Testis (tissue), 3 donors: ENCODE results near the gene RNF220. TPM values are rescaled to one million over a fixed set of nuclear protein-coding genes. Genes with fewer than 3 reads are reported as not detected.

Experiments used
- DNase-seq: peaks from one replicate; pipeline ENCODE4 v3.0.0-alpha.2; 2019
- H3K27ac ChIP-seq, 2 donors: fragments of 200-600 bp; sonication (generic); one replicate each; pipeline ENCODE4 v1.5.1; 2019
- H3K27me3 ChIP-seq: fragments of 200-600 bp; sonication (generic); one replicate; pipeline ENCODE4 v1.5.1; 2019
- H3K36me3 ChIP-seq: fragments of 200-600 bp; sonication (generic); one replicate; pipeline ENCODE4 v1.5.1; 2017; ENCODE audit warnings: low read depth; ENCODE audit errors: missing control alignments
- H3K4me1 ChIP-seq: fragments of 200-600 bp; sonication (generic); one replicate; pipeline ENCODE4 v1.5.1; 2019
- H3K4me3 ChIP-seq, 2 donors: fragments of 200-600 bp; sonication (generic); one replicate each; pipeline ENCODE4 v1.5.1; 2017 to 2019
- H3K9me3 ChIP-seq: fragments of 200-600 bp; sonication (generic); one replicate; pipeline ENCODE4 v1.5.1; 2017
- POLR2A ChIP-seq: fragments of 450-650 bp; IDR thresholded peaks from one replicate; pipeline ENCODE4 v1.6.1; 2017; ENCODE audit warnings: antibody characterized with exemption, mild to moderate bottlenecking, moderate library complexity
- WGBS, 2 donors: methylation state at CpG; one replicate each; pipeline ENCODE4 v1.1.5; 2018; 5-methylcytosine and 5-hydroxymethylcytosine counted together
- intact Hi-C: fragments of 100-400 bp; cut with DNase I; formaldehyde crosslinking; loops from one replicate; pipeline ENCODE4 v1.15.1; 2023; ENCODE audit warnings: low total_unique reads
- polyA plus RNA-seq: library from polyadenylated mRNA; stranded (reverse); fragments of 350-450 nt; fragmentation: Illumina TruSeq; extraction: RNeasy Lipid Tissue Mini Kit (QIAGEN cat#74804); gene quantifications from one replicate; pipeline ENCODE4 v1.2.3, GENCODE V29; 2014; ENCODE audit warnings: low read depth, low replicate concordance; ENCODE audit not compliant: insufficient read depth
- total RNA-seq, 2 donors: library from RNA; depleted of rRNA; stranded (reverse); fragments of >200 nt; gene quantifications; one replicate each; pipeline ENCODE4 v1.2.3, GENCODE V29; 2016
- TF ChIP-seq, protein P1 (sequence below), 3 experiments: fragments of 450-650 bp in 2 of 3; fragments of 200-600 bp in 1 of 3; sonication (generic) in 1 of 3; IDR thresholded peaks; one replicate each; pipeline ENCODE4 v1.5.1; 2016 to 2019; ENCODE audit warnings: antibody characterized with exemption in 3 of 3, mild to moderate bottlenecking in 2 of 3, moderate library complexity in 1 of 3

The RNF220 gene
- total and polyA plus RNA-seq, 3 donors from 2014 or later, result 99.3 to 148 (median 126) TPM

DNA sequence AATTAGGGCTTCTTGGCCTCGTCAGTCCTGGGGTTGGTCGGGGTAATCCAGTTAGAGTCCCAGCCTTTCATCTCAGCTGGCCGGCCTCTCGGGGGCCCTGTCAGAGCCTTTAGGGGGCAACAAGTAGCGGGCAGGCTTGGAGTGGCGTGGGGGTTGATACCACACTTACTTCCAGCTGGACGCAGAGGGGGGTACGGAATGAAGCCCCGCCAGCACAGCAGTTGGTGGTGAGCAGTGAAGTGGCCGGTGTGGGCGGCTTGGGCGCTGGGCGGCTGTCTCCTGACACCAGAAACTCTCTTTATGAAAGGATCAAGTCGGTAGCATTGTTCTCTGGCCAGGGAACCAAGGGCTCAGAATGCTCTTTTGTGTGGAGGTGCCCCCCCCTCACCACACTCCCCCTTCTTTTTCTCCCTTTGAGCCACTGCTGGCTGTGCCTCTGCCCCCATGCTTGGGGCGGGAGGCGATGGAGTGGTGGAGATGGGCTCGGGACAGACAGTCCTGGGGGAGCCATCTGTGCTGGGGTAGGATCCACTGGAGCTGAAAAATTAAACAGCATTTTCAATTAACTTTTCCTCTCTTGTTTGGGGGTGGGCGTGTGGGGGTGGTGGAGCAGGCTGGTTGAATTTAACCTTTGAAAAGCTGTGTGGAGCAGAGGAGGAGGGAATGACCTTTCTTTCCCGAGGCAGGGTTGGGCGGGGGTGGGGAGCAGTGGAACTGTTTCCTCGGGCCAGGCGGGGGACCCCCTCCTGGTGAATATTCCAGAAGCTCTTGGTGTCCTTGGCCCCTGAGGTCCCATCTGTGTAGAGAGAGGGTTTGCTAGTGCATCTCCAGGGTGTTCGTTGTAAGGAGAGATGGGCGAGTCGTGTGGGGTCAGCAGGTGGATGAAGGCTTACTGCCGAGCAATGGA, 102.7 kb downstream of the RNF220 start:
- Histone ChIP-seq H3K4me1 (no peaks in the 10 kb centered on the region), H3K9me3 (no peaks in the 10 kb centered on the region), H3K27me3 (no peaks in the 10 kb centered on the region), H3K4me3 (no peak overlapping the region), H3K27ac (no peak overlapping the region), H3K36me3 (no peaks in the 10 kb centered on the region)
- no peak for DNase-seq
- WGBS, 2 donors, result 46 to 51% methylated on average over 11 to 26 of the region's 26 CpGs
- TF ChIP-seq, protein P1, sequence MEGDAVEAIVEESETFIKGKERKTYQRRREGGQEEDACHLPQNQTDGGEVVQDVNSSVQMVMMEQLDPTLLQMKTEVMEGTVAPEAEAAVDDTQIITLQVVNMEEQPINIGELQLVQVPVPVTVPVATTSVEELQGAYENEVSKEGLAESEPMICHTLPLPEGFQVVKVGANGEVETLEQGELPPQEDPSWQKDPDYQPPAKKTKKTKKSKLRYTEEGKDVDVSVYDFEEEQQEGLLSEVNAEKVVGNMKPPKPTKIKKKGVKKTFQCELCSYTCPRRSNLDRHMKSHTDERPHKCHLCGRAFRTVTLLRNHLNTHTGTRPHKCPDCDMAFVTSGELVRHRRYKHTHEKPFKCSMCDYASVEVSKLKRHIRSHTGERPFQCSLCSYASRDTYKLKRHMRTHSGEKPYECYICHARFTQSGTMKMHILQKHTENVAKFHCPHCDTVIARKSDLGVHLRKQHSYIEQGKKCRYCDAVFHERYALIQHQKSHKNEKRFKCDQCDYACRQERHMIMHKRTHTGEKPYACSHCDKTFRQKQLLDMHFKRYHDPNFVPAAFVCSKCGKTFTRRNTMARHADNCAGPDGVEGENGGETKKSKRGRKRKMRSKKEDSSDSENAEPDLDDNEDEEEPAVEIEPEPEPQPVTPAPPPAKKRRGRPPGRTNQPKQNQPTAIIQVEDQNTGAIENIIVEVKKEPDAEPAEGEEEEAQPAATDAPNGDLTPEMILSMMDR (IDR thresholded peaks at IDR 0.05), result no peak
- TF ChIP-seq POLR2A, result no peak
- intact Hi-C loops, result no loop called here

DNA sequence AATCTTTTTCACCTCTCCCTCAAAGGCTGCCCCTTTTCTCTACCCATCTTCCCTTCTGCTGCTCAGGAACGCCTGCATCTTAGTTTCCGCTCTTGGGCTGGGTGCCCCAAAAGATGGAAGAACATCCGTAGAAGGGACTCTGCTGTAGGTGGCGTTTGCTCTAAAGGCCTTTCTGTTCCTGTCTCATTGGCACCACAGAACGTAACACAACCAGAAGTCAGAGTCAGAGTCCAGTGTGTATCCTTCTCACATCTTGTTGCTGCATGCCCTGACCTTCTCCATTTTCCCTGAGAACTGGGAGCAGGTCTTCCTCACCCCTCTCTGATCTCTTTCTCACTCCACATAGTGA, 103.3 kb downstream of the RNF220 start:
- H3K36me3 ChIP-seq, result no peaks in the 10 kb centered on the region
- TF ChIP-seq, protein P1 (IDR thresholded peaks at IDR 0.05), result no peak
- no peak for TF ChIP-seq POLR2A
- WGBS, 2 donors, result 78 to 86% methylated on average over 5 of the region's 5 CpGs

DNA sequence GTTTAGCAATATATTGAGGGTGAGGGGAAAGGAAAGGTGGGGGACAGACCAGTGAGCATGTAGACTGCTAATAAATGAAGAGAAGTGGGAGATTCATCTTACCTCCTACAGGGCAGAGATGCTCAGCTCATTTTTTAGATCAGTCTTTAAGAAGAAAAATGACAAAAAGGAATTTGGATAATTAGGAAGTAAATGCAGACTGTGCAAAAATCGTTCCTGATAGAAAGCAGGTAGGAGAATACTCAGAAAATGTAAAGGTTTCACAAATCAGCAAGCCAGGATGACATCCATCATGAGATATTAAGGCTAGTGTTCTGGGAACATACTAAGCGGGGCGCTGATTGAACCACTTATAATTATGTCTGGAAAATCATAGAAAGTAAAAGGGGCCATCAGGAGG, 106.3 kb downstream of the RNF220 start:
- no peaks in the 10 kb centered on the region for H3K36me3 ChIP-seq
- H3K4me1 ChIP-seq, result no peaks in the 10 kb centered on the region
- no peaks in the 10 kb centered on the region for H3K27me3 ChIP-seq
- no peak overlapping the region for H3K27ac ChIP-seq
- no peak for DNase-seq
- TF ChIP-seq, protein P1 (IDR thresholded peaks at IDR 0.05), result no peak
- TF ChIP-seq POLR2A, result no peak
- no peak overlapping the region for H3K4me3 ChIP-seq
- WGBS, 2 donors, result 78% methylated on average over 3 of the region's 3 CpGs
- intact Hi-C loops, result no loop called here
- no peaks in the 10 kb centered on the region for H3K9me3 ChIP-seq

More for the DNA sequence above, 103.3 kb downstream of the RNF220 start:
- DNase-seq, result no peak
- H3K4me1 ChIP-seq, result no peaks in the 10 kb centered on the region
- H3K9me3 ChIP-seq, result no peaks in the 10 kb centered on the region
- H3K27ac ChIP-seq, result no peak overlapping the region
- intact Hi-C loops, result no loop called here
- H3K27me3 ChIP-seq, result no peaks in the 10 kb centered on the region
- H3K4me3 ChIP-seq, result no peak overlapping the region

DNA sequence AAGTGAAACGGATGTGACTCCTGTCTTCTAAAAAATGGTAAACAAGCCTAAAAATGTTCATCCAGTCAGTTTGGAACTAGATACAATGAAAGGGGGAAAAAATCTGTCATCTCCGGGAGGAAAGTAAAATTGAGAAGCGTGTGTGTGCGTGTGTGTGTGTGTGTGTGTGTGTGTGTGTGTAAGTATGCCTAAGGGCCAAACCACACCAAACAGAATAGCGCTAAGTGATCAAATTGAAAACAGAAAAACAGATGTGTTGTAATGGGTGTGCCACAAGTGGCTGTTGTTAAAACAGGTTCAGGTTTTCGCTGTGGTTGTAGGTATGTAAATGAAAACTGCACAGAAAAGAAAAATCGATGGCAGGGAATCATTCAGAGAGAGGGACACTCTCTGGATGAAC, 106.7 kb downstream of the RNF220 start:
- no peak for TF ChIP-seq POLR2A
- TF ChIP-seq, protein P1 (IDR thresholded peaks at IDR 0.05), result no peak
- Histone ChIP-seq H3K36me3 (no peaks in the 10 kb centered on the region), H3K4me3 (no peak overlapping the region), H3K4me1 (no peaks in the 10 kb centered on the region), H3K9me3 (no peaks in the 10 kb centered on the region), H3K27ac (no peak overlapping the region), H3K27me3 (no peaks in the 10 kb centered on the region)
- intact Hi-C loops, result no loop called here
- DNase-seq, result no peak
- WGBS, 2 donors, result 72 to 81% methylated on average over 7 of the region's 7 CpGs
